Parietal lobe (tissue), 1 donor: Measurements from ENCODE around the gene TEX28. TPM values are rescaled to one million over a fixed set of nuclear protein-coding genes. Genes with fewer than 3 reads are reported as not detected.

Experiments used
- total RNA-seq: library from RNA; depleted of rRNA; stranded (reverse); fragments of >200 nt; gene quantifications from one replicate; pipeline ENCODE4 v1.2.3, GENCODE V29; 2014

Gene TEX28
- total RNA-seq, result not detected

GRCh38 chrX:154294791-154295574, at the start of gene TEX28:
Gene TEX28, minus strand, starts transcription at chrX:154295124. Its CDS starts 3,007 bp downstream, at chrX:154292117.

GRCh38 chrX:154295664-154296310, 863 bp upstream of the TEX28 start, which contains the start of gene TKTL1:
Gene TKTL1, plus strand, starts transcription at chrX:154295795. Its CDS starts 65 bp downstream, at chrX:154295860.

GRCh38 chrX:154257282-154257681, 37.6 kb downstream of the TEX28 start, which contains the start of gene OPN1MW3:
Gene OPN1MW3, plus strand, starts transcription at chrX:154257582. Its CDS starts 38 bp downstream, at chrX:154257620.

Other genes with a start within 250 kb of the TEX28 start
- gene MECP2, start 197.4 kb downstream of the TEX28 start, total RNA-seq, result 65.7 TPM
- gene OPN1LW, start 150.9 kb downstream of the TEX28 start, total RNA-seq, result not detected
- not detected for gene OPN1MW, start 112.5 kb downstream of the TEX28 start, total RNA-seq
- not detected for gene OPN1MW2, start 75.4 kb downstream of the TEX28 start, total RNA-seq
- gene OPN1MW3, start 37.5 kb downstream of the TEX28 start, total RNA-seq, result not detected
- gene TKTL1, start 671 bp upstream of the TEX28 start, total RNA-seq, result 1.9 TPM
- 148 TPM for gene FLNA, start 79.5 kb upstream of the TEX28 start, total RNA-seq
- 17.8 TPM for gene EMD, start 84.2 kb upstream of the TEX28 start, total RNA-seq
- 2,083 TPM for gene RPL10, start 103.3 kb upstream of the TEX28 start, total RNA-seq
- gene DNASE1L1, start 114.1 kb upstream of the TEX28 start, total RNA-seq, result 5.6 TPM
- 25.7 TPM for gene TAFAZZIN, start 116.4 kb upstream of the TEX28 start, total RNA-seq
- gene ATP6AP1, start 133.6 kb upstream of the TEX28 start, total RNA-seq, result 55.7 TPM
- 301 TPM for gene GDI1, start 142.0 kb upstream of the TEX28 start, total RNA-seq
- 31.6 TPM for gene FAM50A, start 149.0 kb upstream of the TEX28 start, total RNA-seq
- 53.2 TPM for gene PLXNA3, start 163.2 kb upstream of the TEX28 start, total RNA-seq
- 9.4 TPM for gene LAGE3, start 184.2 kb upstream of the TEX28 start, total RNA-seq
- 37.9 TPM for gene UBL4A, start 191.5 kb upstream of the TEX28 start, total RNA-seq
- 2.8 TPM for gene SLC10A3, start 195.5 kb upstream of the TEX28 start, total RNA-seq
- gene FAM3A, start 221.1 kb upstream of the TEX28 start, total RNA-seq, result 13.8 TPM